GM19395 (cell line): Measurements from ENCODE around the gene ELSPBP1.
"Not testable (repeated sequence)": the region's sequence is repeated elsewhere in the genome, so short reads cannot be mapped to it uniquely, and the experiment has no call there.

Experiments
- ATAC-seq: cut with Tn5 transposase; IDR thresholded peaks from one replicate; pipeline ENCODE4 v1.9.1; 2021; ENCODE audit warnings: mild to moderate bottlenecking, moderate library complexity; ENCODE audit not compliant: unreplicated experiment

Gene ELSPBP1

DNA sequence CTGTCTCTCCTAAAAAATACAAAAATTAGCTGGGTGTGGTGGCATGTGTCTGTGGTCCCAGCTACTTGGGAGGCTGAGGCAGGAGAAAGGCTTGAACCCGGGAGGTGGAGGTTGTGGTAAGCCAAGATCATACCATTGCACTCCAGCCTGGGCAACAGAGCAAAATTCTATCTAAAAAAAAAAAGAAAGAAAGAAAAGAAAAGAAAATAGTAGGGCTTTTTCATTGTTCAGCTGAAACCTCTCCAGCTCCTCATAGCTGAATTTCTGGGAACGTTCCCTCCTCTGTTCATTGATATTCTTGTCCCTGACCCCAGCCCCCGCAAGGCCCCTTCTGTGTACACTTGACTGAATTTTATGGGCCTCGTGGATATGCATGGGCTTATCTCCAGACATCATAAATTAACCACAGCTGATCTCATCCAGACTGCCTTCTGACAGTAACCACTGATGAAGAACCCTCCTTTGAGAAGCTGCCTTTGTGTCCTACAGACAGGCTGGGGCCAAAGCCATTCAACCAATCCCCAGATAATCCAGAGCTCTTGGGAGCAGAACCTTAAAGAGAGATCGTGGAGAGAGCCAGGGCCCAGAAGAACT, at the start of gene ELSPBP1:
ELSPBP1 (plus strand) TSS at position 424 of the 594 bp plus-strand sequence. CDS start 14,036 bp downstream, outside the sequence.
- no peak for ATAC-seq

GRCh38 chr19:47949852-47950521, 44.4 kb upstream of the ELSPBP1 start:
- ATAC-seq: not testable (repeated sequence)

DNA sequence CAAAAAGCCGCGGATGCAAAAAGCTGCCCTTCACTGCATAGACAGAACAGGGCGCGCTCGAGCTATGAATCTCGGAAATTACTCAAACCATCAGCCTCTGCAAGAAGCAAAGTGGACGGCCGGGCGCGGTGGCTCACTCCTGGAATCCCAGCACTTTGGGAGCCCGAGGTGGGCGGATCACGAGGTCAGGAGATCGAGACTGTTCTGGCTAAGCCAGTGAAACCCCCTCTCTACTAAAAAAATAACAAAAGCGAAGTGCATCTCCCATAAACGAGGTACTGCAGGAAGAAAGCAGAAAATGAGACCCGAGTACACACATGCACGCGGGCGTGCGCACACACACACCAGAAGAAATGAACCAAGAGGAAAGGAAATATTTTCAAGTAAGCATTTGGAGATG, 42.3 kb upstream of the ELSPBP1 start:
- ATAC-seq: not testable (repeated sequence)

DNA sequence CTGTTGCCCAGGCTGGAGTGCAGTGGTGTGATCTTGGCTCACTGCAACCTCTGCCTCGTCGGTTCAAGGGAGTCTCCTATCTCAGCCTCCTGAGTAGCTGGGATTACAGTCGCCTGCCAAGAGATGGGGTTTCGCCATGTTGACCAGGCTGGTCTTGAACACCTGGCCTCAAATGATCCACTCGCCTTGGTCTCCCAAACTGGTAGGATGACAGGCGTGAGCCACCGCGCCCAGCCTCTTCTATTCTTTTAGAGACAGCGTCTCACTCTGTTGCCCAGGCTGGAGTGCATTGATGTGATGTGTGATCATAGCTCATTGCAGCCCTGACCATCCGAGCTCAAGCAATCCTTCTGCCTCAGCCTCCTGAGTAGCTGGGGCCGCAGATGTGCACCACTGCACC, 38.5 kb upstream of the ELSPBP1 start:
- not testable (repeated sequence) for ATAC-seq

DNA sequence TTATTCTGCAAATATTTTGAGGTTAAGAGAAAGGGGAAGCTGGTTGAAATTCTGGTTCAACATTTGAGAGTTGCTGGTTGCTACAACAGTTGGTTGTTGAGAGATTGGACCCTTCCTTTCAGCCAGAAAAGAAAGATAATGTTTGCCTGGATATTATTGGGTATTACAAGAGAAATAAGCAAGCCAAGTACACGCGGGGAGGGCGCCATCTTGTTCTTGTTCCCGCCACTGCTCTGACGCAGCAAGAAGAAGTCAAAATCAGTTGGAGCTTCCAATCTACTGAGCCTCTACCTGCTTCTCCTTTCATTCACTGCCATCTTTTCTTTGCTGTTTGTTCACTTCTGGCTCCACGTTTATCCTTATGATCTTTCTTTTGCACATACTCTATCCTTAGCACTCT, 20.9 kb upstream of the ELSPBP1 start:
- no peak for ATAC-seq

- no peak for ATAC-seq
These were observed 3.1 kb upstream of the ELSPBP1 start for GRCh38 chr19:47991191-47991808.

DNA sequence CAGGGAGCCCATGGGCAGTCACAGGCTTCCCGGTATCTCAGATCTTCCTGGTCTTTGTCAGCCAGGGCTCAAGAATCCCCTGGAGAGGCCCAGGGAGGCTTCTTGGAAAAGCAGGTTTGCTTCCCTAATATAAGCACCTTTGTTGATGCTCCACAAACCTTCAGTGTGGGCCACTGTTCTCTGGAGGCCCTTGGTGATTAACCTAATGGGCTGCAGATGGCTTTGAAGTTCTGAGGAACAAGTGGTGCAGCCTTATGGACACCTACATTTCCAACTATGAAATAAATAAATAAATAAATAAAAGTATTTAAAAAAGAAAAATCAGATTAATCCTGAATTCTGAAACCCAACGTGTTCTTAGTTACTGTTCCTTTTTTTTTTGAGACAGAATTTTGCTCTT, 2.4 kb upstream of the ELSPBP1 start, which contains the start of gene BSPH1:
BSPH1 (minus strand) TSS at position 101 of the 400 bp plus-strand sequence; CDS start at position 12, 89 bp downstream.
- ATAC-seq: no peak

- ATAC-seq: no peak
These were observed 1.8 kb downstream of the ELSPBP1 start for GRCh38 chr19:47996230-47996727.

DNA sequence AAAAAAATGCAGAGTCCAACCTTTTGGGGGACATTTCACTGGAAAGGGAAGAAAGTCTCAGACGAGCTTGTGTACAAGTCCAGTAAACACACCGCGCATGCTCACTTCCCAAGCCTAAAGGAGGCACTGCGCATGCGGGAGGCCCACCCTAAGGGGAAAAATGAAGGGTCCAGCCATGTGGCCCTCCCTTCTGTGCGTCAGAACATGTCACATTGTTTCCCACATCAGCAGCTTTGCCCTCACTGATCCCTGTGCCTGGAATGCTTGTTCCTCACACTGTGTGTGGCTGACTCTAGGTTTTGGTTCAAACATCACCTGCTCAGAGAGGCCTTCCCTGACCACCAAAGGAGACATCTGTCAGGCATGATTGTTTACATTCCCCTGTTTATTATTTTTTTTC, 4.4 kb downstream of the ELSPBP1 start:
- no peak for ATAC-seq

- no peak for ATAC-seq
These were observed 6.4 kb downstream of the ELSPBP1 start for GRCh38 chr19:48000846-48001245.

GRCh38 chr19:48004236-48004635, 9.8 kb downstream of the ELSPBP1 start:
- no peak for ATAC-seq

- ATAC-seq: no peak
These were observed 12.3 kb downstream of the ELSPBP1 start for GRCh38 chr19:48006762-48007161.

DNA sequence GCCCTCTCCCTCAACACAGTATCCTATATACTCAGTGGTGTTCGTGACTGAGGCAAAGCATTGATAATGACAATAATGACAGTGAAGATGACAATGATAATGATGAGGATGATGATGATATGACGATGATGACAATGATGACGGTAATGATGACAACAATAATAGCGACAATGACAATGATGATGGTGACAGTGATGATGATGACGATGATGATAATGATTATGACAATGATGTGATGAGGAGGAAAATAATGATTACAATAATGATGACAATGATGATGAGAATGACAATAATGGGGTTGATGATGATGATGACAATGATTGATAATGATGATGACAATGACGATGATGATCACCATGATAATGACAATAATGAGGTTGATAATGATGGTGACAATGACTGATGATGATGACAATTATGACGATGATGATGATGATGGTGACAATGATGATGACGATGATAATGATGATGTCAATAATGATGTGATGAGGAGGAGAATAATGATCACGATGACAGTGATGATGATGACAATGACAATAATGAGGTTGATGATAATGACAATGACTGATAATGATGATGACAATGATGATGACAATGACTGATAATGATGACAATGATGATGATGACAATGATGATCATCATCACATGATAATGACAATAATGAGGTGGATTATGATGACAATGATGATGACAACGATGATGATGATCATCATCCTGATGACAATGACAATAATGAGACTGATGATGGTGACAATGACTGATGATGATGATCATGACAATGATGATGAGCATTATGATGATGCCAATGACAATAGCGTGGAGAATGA, 16.7 kb downstream of the ELSPBP1 start:
- no peak for ATAC-seq

- no peak for ATAC-seq
These were observed 26.3 kb downstream of the ELSPBP1 start for GRCh38 chr19:48020686-48021085.

- ATAC-seq: no peak
These were observed 28.6 kb downstream of the ELSPBP1 start for GRCh38 chr19:48023011-48023410.

DNA sequence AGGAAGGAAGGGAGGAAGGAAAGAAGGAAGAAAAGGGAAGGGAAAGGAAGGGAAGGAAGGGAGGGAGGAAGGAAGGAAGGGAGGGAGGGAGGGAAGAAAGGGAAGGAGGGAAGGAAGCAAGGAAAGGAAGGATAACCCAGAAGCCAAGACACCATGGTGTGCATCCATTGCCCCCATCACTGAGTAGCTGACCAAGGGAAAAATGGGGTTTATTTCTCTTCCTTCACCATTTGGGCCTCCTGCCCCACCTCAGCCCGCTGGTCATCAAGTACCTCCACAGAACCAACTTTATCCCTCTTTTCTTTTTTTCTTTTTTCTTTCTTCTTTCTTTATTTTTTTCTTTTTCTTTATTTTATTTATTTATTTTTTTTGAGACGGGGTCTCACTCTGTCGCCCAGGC, 29.1 kb downstream of the ELSPBP1 start:
- no peak for ATAC-seq

- no peak for ATAC-seq
These were observed 31.0 kb downstream of the ELSPBP1 start for GRCh38 chr19:48025480-48025879.

DNA sequence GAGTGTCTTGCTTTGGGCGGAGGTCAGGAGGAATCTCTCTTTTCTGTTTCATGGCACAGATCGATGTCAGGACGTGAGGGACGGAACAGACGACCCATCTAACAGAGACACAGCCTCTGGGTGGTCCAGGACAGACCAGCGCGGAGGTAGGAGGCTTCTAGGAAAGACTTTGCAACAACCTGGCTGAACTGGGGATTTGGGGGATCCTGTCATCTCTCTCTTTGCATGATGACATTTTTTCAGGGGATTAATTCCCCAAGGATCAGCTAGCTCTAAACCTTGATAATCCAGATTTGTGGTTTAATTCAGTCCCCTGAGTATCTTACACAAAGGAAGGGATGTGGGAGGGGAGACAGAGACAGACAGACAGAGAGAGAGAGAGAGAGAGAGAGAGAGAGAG, 35.0 kb downstream of the ELSPBP1 start:
- ATAC-seq: no peak

- no peak for ATAC-seq
These were observed 35.6 kb downstream of the ELSPBP1 start for GRCh38 chr19:48030073-48030472.

DNA sequence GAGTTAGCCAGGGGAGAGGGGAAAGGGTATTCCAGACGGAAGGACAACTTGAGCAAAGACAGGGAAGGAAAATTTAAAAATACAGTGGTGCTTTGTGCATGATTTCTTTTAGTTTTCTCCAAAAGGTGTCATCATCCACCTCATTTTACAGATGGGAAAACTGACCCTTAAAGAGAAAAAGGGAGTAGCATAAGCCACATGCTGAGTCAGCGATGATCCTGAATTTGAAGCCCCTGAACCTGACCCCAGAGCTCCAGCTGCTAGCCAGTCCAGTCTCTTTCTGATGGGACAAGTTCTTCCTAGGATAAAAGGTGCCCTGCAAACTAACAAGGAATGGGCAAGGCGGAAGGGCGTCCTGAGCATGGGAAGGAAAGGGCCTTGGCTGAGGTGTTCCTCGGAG, 39.2 kb downstream of the ELSPBP1 start:
- ATAC-seq: no peak

DNA sequence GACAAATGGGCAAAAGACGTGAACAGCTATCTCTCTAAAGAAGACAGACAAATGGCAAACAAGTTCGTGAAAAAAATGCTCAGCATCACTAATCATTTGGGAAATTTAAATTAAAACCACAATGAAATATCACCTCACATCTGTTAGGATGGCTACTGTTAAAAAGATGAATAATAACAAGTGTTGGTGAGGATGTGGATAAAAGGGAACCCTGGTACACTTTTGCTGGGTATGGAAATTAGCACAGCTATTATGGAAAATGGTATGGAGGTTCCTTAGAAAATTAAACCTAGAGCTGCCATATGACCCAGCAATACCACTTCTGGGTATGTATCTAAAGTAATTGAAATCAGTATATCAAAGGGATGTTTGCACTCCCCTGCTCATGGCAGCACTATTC, 42.3 kb downstream of the ELSPBP1 start:
- no peak for ATAC-seq
